GM04503 (cell line): ENCODE results near the gene CYTH4.

Source experiments
- DNase-seq: peaks from one replicate; pipeline ENCODE4 v3.0.0-alpha.2; 2012; ENCODE audit warnings: low read depth

CYTH4 gene

DNA sequence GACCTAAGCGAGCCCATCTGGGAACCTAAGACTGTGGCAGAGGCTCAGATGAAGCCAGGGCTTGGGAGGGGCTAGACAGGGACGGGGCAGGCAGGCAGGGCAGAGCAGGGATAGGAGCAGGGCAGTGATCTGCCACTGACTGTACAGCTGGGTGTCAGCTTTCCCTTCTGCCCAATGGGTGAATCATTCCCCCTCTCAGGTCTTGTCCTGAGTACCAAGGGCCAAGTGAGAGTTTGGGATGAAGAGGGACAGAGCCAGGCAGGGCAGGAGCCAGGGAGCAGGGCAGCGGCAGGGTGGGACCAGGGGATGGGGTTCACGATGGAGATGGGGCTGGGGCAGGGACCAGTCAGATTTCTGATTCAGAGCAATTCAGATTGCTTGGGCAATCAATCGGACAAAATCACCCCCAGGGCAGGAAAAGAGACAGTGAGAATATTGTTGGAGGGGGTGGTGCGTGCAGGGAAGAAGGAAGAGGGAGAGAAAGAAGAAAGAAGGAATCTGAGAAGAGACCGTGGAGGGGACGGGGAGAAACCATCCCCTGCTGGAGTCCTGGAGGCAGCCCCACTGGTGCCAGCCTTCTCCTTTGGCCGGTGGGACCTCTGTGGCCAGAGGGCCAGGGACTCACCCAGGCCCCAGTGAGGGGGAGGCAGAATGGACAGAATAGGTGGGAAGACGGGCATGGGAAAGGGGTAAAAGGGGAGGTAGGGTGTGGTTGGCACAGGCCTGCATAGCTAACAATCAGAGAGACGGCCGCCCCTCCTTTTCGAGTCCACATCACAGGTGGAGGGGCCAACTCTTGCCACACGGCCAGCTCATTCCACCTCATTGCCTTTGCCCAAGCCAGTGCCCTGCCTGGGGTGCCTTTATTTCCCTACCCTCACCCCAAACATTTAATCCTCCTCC, 47.2 kb downstream of the CYTH4 start:
- no peak for DNase-seq

DNA sequence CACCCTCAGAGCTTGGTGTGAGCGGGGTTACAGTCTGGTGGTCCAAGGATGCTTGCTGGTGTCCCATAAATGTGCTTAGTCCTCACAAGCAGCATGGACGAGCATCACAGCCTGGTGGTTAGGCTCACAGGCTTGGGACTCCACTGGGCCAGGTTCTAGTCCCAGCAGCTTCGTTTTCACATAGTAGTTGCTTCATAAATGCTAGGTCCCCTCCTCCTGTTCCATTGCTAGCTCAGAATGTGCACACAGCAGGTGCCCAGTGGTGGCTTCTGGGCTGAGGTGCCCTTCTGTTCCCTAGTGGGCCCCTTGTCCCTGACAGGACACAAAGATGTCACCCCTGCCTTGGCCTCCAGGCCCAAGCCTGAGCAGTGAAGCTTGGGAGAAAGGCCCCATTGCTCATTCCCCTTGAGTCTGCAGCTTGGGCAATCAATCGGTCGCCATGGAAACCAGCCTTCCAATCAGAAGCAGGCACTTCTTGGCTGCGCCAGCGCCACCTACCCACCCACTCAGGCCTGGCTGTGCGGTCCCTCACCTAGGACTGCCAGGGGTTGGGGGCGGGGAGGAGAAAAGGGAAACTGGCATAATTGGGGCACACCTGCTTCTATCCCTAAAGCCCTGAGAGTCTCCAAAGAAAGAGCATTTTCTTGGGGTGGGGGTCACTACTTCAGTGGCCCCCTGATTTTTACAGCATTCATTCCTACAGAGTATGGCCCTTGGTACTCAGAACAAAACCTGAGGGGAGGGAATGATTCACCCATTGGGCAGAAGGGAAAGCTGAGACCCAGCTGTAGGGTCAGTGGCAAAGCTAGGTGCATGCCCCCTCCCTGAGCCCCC, 48.1 kb downstream of the CYTH4 start:
- no peak for DNase-seq

DNA sequence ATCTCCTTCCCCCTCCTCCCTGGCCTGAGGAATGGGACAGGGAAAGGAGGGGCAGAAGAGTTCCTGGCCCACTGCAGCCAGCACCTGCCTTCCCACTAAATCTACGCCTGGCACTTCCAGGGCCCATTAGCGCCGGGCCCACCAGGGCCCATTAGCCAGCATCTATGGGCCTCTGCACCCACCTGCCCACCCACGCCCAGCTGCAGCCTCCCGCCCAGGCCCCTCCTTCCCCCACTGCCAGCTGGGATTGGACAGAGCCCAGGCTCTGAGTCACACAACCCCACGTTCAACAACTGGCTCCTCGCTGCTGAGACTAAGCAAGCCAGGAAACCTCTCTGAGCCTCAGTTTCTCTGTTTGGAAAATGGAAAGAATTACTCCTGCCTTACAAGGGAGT, 48.7 kb downstream of the CYTH4 start:
- no peak for DNase-seq

DNA sequence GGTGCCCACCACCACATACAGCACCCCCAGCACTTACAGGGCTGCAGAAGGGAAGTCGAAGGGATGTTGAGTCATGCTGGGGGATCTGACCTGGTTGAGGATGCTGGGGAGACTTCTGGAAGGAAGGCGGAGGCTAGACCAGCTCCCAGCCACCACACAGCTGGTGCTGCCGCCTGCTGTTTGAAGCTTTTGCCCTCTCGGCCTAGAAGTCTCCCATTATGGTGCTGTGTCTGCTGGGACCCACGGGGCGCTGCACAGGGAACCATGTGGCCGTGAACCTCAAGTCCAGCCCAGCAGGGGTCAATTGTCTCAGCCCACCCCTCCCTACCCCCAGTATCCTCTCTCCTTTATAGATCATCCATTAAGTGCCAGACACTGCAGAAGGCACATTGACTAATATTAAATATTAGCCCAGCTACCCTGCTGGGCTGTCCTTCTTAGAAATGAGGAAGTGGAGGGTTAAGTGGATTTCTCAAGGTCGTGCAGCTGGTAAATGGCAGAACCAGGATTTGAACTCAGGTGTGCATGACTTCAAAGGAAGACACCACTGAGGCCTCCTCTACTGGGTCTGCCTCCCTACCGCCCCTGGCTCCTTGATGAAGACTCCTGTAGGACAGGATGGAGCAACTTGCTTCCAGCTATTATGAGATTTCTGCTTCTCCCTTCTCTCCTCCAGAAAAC, 49.7 kb downstream of the CYTH4 start:
- no peak for DNase-seq

DNA sequence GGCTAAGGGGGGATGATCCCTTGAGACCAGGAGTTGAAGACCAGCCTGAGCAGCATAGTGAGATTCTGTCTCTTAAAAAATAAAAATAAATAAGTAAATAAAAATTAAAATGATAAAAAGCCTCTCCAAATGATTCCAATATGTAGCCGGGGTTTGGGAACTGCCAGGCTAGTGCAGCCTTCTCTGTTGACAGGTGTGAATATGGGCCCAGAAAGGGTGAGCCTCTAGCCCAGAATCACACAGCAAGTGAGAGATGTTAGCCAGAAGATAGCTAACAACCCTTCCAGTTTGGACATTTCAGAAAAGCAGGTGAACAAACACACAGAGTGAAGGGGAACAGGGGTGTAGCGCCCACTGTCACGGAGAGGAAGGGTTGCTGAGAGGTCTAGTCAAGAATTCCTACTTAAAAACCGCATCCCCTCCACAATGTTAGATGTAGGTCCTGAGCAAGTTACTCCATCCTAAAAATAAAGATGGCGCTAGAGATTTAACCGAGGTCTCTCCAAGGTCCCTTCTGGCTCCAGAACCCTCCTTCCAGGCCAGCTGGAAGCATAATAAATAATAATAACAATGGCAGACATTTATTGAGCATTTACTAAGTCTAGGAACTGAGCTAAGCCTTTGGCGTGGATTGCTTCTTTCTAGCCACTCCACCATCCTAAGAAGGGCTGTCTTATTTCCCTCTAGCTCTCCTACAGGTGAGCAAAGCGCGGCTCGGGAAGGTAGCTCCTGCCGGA, 51.6 kb downstream of the CYTH4 start:
- DNase-seq: no peak

DNA sequence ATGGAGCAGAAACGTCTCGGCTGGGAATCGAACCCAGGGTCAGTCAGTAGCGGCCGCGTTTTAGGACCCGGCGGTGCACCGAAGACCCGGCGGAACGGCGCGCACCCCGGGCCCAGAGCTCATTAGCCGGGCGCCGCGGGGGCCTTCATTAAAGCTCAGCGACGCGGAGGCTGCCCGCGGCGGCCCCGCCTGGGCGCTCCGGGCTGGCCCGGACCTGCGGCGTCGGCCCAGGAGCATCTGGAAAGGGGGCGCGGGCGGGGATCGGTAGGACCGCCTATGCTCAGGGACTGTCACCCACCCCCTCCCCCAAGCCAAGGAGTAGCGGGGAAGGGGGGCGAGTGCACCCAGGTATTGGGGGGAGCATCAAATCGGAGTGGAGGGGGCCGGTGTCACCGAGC, 52.2 kb downstream of the CYTH4 start:
- DNase-seq: no peak

DNA sequence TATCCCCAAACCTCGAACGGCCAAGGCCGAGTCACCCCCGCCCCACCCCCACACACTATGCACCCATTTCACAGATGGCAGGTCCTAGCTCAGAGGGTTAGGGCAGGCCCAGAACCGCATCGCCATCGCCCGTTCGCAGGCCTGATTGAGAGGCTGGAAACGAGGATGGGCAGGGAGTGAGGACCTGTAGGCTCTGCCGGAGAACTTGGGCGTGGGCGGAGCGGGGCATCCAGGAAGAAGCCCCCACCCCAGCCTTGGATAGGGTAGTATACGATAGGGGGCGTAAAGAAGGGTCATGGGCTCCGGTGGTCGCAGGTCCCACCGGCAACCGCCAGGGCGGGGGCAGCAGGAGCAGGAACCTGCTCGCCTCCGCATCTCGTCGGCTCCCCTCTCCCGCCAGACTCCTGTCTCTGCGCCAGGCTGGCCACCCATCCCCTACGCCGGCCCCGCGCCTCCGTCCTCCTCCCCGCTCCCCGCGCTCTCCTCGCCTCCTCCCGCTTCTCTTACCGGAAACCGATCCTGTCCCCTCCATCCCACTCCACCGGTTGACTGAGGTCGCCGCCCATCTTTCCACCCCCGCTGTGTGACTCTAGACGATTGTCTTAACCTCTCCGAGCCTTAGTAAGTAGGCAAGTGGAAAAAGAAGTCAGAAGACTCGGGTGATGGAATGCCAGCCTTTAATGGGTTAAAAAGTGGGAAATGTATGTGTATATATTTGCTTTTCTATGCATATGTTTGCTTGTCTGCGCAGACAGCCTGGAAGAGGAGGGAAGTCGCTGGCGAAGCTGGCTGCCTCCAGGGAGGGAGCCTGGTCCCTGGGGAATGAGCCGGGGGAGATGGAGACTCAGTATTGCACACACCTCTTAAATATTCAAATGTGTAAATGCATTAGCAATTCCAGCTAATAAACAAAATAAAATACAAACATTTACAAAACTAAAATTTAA, 52.8 kb downstream of the CYTH4 start:
- no peak for DNase-seq

DNA sequence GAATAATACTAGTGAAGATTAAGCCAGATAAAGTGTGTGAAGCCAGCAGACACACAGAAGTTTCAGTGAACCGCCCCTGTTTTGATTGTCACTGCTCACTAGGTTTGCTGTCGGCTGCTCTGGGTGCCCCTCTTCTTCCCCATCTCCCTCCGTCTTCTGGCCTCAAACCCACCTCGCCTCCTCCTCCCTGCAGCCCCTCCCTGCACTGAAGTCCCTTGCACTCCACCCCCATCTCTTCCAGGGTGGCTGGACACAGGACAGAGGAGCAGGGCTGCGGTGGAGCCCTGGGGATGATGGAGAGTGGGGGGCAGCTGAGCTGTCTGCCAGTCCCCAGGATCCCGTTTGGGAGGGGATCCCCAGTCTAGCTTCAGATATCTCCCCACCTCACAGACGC, 53.5 kb downstream of the CYTH4 start:
- no peak for DNase-seq

DNA sequence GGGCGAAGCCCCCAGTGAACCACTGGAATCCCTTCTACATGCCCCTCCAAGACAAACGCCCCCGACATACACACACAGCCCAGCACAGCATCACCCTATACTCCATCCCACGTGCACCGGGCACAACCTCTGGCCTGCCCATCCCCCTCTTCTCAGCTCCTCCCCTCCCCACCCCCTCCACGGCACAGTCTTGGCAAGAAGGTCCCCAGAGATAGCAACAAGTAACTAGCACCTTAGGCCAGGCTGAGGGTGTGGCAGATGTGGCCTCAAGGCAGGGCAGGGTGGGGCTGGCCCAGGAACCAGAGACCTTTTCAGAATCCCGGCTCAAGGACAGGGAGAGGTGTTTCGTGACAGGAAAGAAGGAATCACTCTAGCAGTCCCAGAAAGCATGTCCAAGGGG, 54.3 kb downstream of the CYTH4 start:
- no peak for DNase-seq

DNA sequence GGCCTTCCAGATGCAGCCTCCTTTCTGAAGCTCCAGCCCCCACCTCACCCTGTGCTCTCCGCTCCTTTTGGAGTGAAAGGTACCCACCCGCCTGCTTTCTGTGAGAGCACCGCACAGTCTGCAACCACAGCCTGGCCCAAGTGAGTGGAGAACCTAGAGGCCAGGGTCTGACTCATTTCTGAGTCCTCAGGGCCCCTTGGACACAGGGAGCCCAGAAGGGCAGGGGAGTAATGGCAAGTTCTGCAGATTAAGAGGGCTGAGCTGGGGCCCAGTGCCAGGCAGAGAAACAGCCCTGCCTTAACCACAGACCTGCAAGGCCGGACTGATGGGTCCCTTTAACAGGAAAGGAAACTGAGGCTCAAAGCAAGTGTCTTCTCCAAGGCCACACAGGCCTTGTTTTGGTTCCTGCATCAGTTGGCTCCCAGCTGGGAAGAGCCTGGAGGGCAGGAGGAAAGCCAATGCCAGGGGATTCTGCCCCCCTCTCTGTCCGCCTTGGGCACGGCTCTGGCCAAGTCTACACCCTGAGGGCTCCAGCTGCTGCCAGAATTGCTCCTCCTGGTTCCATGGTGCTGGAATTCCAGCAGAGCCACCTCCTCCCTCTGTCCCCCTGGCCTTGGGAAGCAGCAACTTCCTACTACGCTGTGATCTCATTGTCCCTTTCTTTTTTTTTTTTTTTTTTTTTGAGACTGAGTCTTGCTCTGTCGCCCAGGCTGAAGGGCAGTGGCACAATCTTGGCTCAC, 55.1 kb downstream of the CYTH4 start:
- DNase-seq: no peak

DNA sequence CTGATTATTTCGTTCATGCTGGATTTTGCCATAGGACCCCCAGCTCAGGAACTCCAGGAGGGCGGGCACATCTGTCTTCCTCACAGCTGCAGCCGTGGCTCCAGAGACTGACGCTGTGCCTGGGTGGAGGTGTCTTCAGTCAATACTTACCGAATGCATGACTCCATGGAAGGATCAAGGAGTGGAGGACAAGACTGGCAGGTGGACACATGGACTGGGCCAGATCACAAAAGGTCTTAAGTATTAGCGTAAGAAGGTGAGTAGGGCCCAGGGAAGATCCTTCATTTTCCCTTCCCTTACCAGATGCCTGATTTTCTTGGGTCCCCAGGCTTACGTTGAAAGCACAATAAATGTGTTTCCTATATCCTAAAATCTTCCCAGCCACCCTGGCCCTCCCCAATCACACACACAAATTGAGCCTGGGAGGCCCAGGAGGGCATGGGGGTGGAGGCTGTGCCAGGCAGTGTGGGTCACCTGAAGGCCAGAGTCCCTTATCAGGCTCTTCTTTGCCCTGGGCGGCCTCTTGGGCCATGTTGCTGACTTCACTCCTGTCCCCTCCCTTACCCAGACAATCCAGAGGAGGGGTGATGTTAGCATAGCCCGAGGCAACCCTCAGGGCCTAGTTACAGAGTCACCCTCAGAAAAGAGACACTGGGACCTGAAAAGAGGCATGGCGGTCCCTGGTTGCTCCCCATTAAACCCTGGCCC, 56.4 kb downstream of the CYTH4 start:
- no peak for DNase-seq

DNA sequence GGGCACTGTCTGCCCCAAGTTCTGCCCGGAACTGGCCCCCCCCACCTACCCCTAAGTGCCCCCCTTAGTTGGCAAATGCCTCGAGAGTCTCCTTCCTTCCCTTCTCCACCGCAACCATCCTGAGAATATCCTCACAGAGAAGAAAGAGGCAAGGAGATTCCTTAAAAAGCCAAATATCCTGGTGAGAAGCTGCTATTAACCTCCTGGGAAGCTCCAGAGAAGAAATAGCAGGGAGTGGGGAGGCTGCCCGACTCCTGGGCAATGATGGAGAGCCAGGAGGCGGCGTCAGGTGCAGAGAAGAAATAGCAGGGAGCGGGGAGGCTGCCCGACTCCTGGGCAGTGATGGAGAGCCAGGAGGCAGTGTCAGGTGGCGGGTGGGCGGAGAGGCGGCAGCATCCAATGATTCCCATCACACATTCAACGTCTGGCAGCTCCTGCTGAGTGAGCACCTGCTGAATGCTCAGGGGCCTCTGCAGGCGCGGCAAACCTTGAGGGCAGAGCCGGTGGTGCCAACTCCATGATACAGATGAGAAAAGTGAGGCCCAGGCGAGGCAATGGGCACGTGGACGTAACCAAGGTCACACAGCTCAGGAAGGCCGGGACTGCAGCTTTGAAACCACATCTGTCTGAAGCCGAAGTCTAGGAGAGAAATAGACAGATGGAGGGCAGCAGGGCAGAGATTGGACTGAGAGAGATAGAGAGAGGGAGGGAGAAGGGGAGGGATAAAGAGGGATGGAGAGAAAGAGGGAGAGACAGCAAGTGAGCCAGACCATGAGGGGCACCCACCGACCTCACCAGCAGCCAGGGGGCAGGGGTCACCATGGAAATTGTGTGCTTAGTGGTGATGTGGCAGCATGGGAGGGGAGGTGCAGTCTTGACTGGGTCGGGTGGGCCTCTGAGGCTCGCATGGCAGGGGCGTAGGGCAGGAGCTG, 58.3 kb downstream of the CYTH4 start:
- no peak for DNase-seq

DNA sequence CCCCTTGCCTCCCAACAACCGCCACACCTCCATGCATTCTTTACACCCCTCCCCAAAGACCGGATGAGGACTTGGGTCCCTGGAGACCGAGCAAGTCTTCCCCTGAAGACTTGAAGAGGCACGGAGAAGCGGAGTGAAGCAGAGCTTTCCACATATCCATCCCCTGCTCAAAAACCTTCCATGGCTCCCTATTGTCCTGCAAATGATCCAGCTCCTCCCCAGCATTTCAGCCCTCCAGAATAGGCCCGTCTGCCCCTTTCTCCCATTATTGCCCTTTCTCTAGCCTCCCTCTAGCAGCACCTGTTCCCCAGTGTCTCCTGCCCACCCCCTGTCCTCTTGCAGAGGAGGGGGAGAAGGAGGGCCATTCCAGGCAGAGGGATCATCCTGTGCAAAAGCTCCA, 59.8 kb downstream of the CYTH4 start:
- no peak for DNase-seq

DNA sequence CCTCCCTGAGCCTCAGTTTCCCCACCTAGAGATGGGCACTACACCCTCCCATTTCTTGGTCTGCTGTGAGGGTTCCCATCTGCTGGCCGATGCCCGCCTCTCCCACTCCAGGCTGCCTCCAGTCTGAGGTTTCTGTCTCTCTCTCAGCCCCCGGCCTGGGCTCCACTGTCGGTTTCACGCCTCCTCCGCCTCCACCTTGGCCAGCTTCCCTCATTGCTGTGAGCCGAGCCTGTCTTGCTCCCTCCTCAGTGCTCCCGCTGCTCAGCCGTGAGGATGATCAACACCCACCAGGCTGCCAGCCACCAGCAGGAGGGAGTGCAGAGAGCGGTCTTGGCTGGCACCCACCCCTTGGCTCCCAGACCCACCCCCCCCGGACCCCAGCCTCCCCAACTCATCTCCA, 61.0 kb downstream of the CYTH4 start:
- DNase-seq: no peak

DNA sequence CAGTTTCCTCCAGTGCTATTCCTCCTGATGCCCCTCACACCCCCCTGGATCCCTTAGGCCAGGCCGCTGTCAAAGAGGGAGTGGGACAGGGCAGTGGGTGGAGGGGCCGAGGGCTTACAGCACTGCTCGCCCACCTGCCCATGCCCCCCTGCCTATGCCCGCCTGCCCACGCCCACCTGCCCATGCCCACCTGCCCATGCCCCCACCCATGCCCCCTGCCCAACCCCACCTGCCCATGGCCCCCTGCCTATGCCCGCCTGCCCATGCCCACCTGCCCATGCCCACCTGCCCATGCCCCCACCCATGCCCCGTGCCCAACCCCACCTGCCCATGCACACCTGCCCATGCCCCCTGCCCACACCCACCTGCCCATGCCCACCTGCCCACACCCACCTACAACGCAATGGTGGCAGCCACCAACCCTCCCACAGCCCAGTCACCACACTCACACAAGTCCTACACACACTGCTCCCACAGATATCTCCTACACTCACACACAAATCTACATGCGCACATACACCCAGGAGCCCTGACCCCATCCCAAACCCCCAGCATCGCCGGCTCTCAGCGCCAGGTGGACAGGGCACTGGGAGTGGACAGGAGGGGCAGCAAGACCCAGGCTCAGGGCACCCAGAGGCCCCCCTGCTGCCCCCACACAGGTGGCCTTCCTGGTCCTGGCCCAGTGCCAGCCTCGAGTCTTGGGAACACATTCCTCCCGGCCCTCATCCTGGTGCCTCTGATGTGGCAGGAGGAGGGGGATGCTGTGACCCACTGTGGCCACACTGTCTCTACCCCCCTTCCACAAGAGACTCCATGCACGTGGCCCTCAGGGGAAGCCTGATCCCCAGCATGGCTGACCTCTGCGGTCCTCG, 61.8 kb downstream of the CYTH4 start:
- no peak for DNase-seq

DNA sequence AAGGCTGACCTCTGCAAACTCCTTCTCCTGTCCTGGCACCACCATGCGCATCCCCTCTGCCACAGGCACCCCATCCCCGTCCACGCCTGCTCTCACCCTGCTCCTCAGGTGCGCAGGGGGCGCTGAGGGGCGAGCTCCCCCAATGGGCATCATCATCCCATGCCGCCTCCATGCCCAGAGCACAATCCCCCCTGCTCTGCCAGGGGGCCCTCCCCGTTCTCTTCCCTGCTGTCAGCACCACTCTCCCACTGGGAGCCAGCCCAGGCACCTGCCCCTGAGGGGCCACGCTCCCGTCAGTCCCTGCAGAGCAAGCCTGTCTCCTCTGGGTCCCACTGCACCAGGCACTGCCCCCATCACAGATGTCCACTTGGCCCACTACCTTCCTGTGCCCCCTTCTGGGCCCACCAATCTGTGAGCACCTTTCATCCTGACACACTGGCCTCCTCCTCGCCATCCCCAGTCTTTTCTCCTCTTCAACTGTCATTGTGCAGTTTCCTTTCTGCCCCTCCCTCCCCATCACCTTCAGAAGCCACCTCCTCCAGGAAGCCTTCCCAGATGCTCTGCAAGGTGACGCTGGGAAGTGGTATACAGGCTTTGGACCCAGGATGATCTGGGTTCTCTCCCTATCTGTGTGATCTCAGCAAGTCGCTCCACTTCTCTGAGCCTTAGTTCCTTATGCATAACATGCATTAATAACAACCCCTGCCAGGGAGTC, 62.6 kb downstream of the CYTH4 start:
- no peak for DNase-seq
